ENCODE data around the gene ESPN. TPM values are rescaled to one million over a fixed set of nuclear protein-coding genes. Genes with fewer than 3 reads are reported as not detected.

ESPN gene
- total and polyA plus RNA-seq, 2 of the 8 experiments (the other 6 are each of a cell fraction or from before 2014, with no cell fraction given) = 5.2 to 16.3 TPM

GRCh38 chr1:6380037-6380436 is 44.5 kb upstream of the ESPN start:
- H2BK120ac ChIP-seq (replicated peaks; ENCODE audit: low read depth, low read length) = no peak overlapping the region
- FAIRE-seq (no peak), DNase-seq (ENCODE audit: low read depth in 1 of 2, low spot score in 2 of 2) (no peak)
- H3K4ac ChIP-seq (replicated peaks; ENCODE audit: insufficient read length, low read depth, low read length) = no peak overlapping the region
- TF ChIP-seq EP300 (IDR thresholded peaks at IDR 0.05; ENCODE audit: borderline replicate concordance in 1 of 2, low read depth in 2 of 2, low read length in 2 of 2) = no peak
- TF ChIP-seq ZNF274 (IDR thresholded peaks at IDR 0.05; ENCODE audit: borderline replicate concordance, extremely low read depth, low read length) = no peak
- no peak for TF ChIP-seq POLR2AphosphoS5 (IDR thresholded peaks at IDR 0.05; ENCODE audit: low read depth, low read length)
- no peak for TF ChIP-seq SIN3A (conservative IDR thresholded peaks at IDR 0.05 in 1 of 2, IDR thresholded peaks at IDR 0.05 in 1 of 2; ENCODE audit: low read depth in 1 of 2, low read length in 2 of 2)
- H3K23ac ChIP-seq (ENCODE audit: insufficient read length) = no peak overlapping the region
- ChIA-PET POLR2A (ENCODE audit: partially characterized antibody) (interaction anchor here (1.0 to 5.8 kb wide), 3 partner anchors 9 to 14 kb away, joined by 4 to 29 read pairs (median 6); partner anchors contain the start of gene ACOT7), CTCF (ENCODE audit: partially characterized antibody) (interaction anchor here (0.6 to 58.4 kb wide), 6 partner anchors 15 to 1895 kb away, joined by 3 to 1769 read pairs (median 4); partner anchors contain the start of genes ACOT7 and HES2)
- no peaks in the 10 kb centered on the region for H3K9me3 ChIP-seq (ENCODE audit: insufficient read depth in 2 of 2, low read depth in 1 of 2, low read length in 1 of 2)
- no peak overlapping the region for H4K8ac ChIP-seq (ENCODE audit: extremely low read depth, insufficient read depth, low read length)
- H3K18ac ChIP-seq (ENCODE audit: extremely low read depth, low read length) = no peak overlapping the region
- no peak overlapping the region for H3K27ac ChIP-seq (ENCODE audit: low read depth, low read length)
- H3K56ac ChIP-seq (replicated peaks; ENCODE audit: insufficient read length, low read depth, low read length) = no peak overlapping the region
- H4K5ac ChIP-seq (ENCODE audit: insufficient read length, low read depth, low read length) = no peak overlapping the region
- no peak overlapping the region for H2AFZ ChIP-seq (ENCODE audit: low read length)
- H3K14ac ChIP-seq (ENCODE audit: insufficient read length) = no peak overlapping the region
- no peak overlapping the region for H2AK5ac ChIP-seq (ENCODE audit: low read depth, low read length)
- H3K36me3 ChIP-seq (ENCODE audit: control insufficient read depth in 2 of 4, insufficient read depth in 4 of 4, low read length in 3 of 4) = no peaks in the 10 kb centered on the region
- peaks cover 3 to 15% of the 10 kb centered on the region in 2 experiments for H4K20me1 ChIP-seq (replicated peaks in 1 of 2; ENCODE audit: control insufficient read depth in 1 of 2, insufficient read depth in 2 of 2, low read length in 2 of 2)
- no peak overlapping the region for H2BK20ac ChIP-seq (ENCODE audit: low read length)
- H3K4me3 ChIP-seq (ENCODE audit: extremely low read depth in 1 of 4, insufficient read depth in 2 of 4, low read depth in 3 of 4, low read length in 4 of 4) = no peak overlapping the region
- no peak overlapping the region for H4K91ac ChIP-seq (replicated peaks; ENCODE audit: insufficient read length, low read length)
- no peak overlapping the region for H2BK5ac ChIP-seq (ENCODE audit: low read depth, low read length)
- no peak overlapping the region for H3K9ac ChIP-seq (replicated peaks in 1 of 4; ENCODE audit: extremely low read depth in 1 of 4, low read depth in 3 of 4, low read length in 3 of 4)
- H3K23me2 ChIP-seq (ENCODE audit: low read depth, low read length) = no peaks in the 10 kb centered on the region
- peaks cover under 1 to 5% (median 2%) of the 10 kb centered on the region in 4 experiments for H3K4me1 ChIP-seq (replicated peaks in 1 of 4; ENCODE audit: control insufficient read depth in 3 of 4, insufficient read depth in 4 of 4, low read length in 3 of 4)
- H3K4me2 ChIP-seq (ENCODE audit: insufficient read depth in 1 of 2, low read depth in 2 of 2, low read length in 2 of 2) = no peak overlapping the region
- H2BK12ac ChIP-seq (ENCODE audit: low read depth, low read length) = no peak overlapping the region
- whole genome bisulfite sequencing, 2 experiments (ENCODE audit: extremely low coverage in 1 of 2, insufficient coverage in 1 of 2, insufficient read length in 1 of 2, insufficient replicate concordance in 2 of 2, low coverage in 1 of 2, low lambda C conversion rate in 2 of 2, missing lambda C conversion rate in 1 of 2) = 99% methylated on average over 7 of the region's 7 CpGs; no CpG with 5 or more reads in 1 of the 2 experiments
- peaks cover 5 to 73% of the 10 kb centered on the region in 2 experiments for H3K79me2 ChIP-seq (ENCODE audit: control insufficient read depth in 1 of 2, insufficient read depth in 2 of 2, low read length in 2 of 2)
- H3K79me1 ChIP-seq (ENCODE audit: low read depth, low read length) = peaks cover 9% of the 10 kb centered on the region; the same call in 1 of the 2 replicates
- H2BK15ac ChIP-seq (ENCODE audit: low read length) = no peak overlapping the region
- no peaks in the 10 kb centered on the region for H3K27me3 ChIP-seq (replicated peaks in 1 of 4; ENCODE audit: control insufficient read depth in 3 of 4, extremely low read depth in 1 of 4, insufficient read depth in 3 of 4, low read length in 3 of 4)

All from H1 (cell line).